Parathyroid adenoma (tissue), 2 donors: ENCODE results near the gene SETSIP.

Experiments used
- H2AFZ ChIP-seq: fragments of 300-600 bp; sonication (generic); one replicate; pipeline ENCODE4 v1.7.0; 2017; ENCODE audit warnings: antibody characterized with exemption, mild to moderate bottlenecking
- H3K27ac ChIP-seq: fragments of 300-600 bp; sonication (generic); one replicate; pipeline ENCODE4 v1.7.0; 2017
- H3K27me3 ChIP-seq: fragments of 300-600 bp; sonication (generic); one replicate; pipeline ENCODE4 v1.7.0; 2017; ENCODE audit warnings: low read length; ENCODE audit not compliant: control insufficient read depth, insufficient read depth
- H3K36me3 ChIP-seq: fragments of 300-600 bp; sonication (generic); one replicate; pipeline ENCODE4 v1.7.0; 2017; ENCODE audit warnings: low read length; ENCODE audit not compliant: control insufficient read depth, insufficient read depth
- H3K4me1 ChIP-seq: fragments of 300-600 bp; sonication (generic); one replicate; pipeline ENCODE4 v1.7.0; 2017; ENCODE audit warnings: control low read depth
- H3K4me2 ChIP-seq: fragments of 300-600 bp; sonication (generic); one replicate; pipeline ENCODE4 v1.7.0; 2017; ENCODE audit warnings: low read length
- H3K4me3 ChIP-seq: fragments of 300-600 bp; sonication (generic); one replicate; pipeline ENCODE4 v1.7.0; 2017; ENCODE audit warnings: low read depth, low read length
- H3K79me2 ChIP-seq: fragments of 300-600 bp; sonication (generic); one replicate; pipeline ENCODE4 v1.7.0; 2017; ENCODE audit warnings: control low read depth
- H3K9ac ChIP-seq: fragments of 300-600 bp; sonication (generic); one replicate; pipeline ENCODE4 v1.7.0; 2017; ENCODE audit warnings: mild to moderate bottlenecking
- H3K9me3 ChIP-seq: fragments of 300-600 bp; sonication (generic); one replicate; pipeline ENCODE4 v1.7.0; 2017; ENCODE audit warnings: low read length; ENCODE audit not compliant: control insufficient read depth
- TF ChIP-seq, protein P1 (sequence below): fragments of 300-600 bp; sonication (generic); IDR thresholded peaks from one replicate; pipeline ENCODE4 v1.7.0; 2017; ENCODE audit warnings: antibody characterized with exemption, mild to moderate bottlenecking
- donor health status: primary hyperparathyroidism.

SETSIP gene

GRCh38 chr1:92075311-92075710, at the start of gene SETSIP:
Gene SETSIP, minus strand, starts transcription at chr1:92075411. Its CDS starts 0 bp downstream, at chr1:92075411.
- H3K9ac ChIP-seq = no peak within 1 kb of the TSS
- no peak within 1 kb of the TSS for H3K4me2 ChIP-seq
- H3K4me1 ChIP-seq = no peaks in the 10 kb centered on the region
- no peaks in the 10 kb centered on the region for H3K9me3 ChIP-seq
- no peaks in the 10 kb centered on the region for H3K36me3 ChIP-seq
- H3K27me3 ChIP-seq = no peaks in the 10 kb centered on the region
- TF ChIP-seq, protein P1, sequence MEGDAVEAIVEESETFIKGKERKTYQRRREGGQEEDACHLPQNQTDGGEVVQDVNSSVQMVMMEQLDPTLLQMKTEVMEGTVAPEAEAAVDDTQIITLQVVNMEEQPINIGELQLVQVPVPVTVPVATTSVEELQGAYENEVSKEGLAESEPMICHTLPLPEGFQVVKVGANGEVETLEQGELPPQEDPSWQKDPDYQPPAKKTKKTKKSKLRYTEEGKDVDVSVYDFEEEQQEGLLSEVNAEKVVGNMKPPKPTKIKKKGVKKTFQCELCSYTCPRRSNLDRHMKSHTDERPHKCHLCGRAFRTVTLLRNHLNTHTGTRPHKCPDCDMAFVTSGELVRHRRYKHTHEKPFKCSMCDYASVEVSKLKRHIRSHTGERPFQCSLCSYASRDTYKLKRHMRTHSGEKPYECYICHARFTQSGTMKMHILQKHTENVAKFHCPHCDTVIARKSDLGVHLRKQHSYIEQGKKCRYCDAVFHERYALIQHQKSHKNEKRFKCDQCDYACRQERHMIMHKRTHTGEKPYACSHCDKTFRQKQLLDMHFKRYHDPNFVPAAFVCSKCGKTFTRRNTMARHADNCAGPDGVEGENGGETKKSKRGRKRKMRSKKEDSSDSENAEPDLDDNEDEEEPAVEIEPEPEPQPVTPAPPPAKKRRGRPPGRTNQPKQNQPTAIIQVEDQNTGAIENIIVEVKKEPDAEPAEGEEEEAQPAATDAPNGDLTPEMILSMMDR = no peak
- no peak within 1 kb of the TSS for H3K4me3 ChIP-seq
- H2AFZ ChIP-seq = no peak within 1 kb of the TSS
- H3K79me2 ChIP-seq = no peaks in the 10 kb centered on the region
- no peak within 1 kb of the TSS for H3K27ac ChIP-seq

DNA sequence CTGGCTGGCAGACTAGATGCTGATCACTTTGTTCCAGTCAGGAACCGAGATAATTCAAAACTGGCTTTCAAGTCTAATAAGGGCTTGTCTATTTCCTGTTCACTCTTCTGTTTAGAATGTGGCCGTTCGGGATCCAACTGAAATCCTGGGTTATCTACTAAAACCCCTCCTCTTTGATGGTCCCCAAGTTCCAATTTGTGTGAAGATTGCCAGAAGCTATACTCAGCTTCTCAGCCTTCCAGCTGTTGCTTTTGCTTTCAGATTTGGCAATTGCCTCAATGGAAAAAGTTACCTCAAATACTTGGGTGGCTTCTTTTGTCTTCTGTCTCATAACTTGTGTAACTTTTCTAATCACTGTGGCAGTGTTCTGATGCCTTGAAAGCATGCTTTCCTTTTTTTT, 48.7 kb upstream of the SETSIP start:
- Histone ChIP-seq H2AFZ (no peak overlapping the region), H3K4me2 (no peak overlapping the region), H3K4me1 (no peaks in the 10 kb centered on the region), H3K27me3 (no peaks in the 10 kb centered on the region), H3K27ac (no peak overlapping the region), H3K4me3 (no peak overlapping the region), H3K9ac (no peak overlapping the region), H3K36me3 (no peaks in the 10 kb centered on the region), H3K79me2 (no peaks in the 10 kb centered on the region), H3K9me3 (no peaks in the 10 kb centered on the region)
- TF ChIP-seq, protein P1 = no peak

GRCh38 chr1:92118826-92119225, 43.6 kb upstream of the SETSIP start:
- no peak overlapping the region for H3K4me3 ChIP-seq
- no peak overlapping the region for H3K27ac ChIP-seq
- H3K27me3 ChIP-seq = no peaks in the 10 kb centered on the region
- no peaks in the 10 kb centered on the region for H3K79me2 ChIP-seq
- H3K4me2 ChIP-seq = no peak overlapping the region
- no peaks in the 10 kb centered on the region for H3K9me3 ChIP-seq
- no peaks in the 10 kb centered on the region for H3K4me1 ChIP-seq
- no peaks in the 10 kb centered on the region for H3K36me3 ChIP-seq
- TF ChIP-seq, protein P1 = no peak
- no peak overlapping the region for H3K9ac ChIP-seq
- H2AFZ ChIP-seq = no peak overlapping the region

- H3K4me3 ChIP-seq = no peak overlapping the region
- H3K27me3 ChIP-seq = no peaks in the 10 kb centered on the region
- H3K4me1 ChIP-seq = no peaks in the 10 kb centered on the region
- H3K27ac ChIP-seq = no peak overlapping the region
- H3K9ac ChIP-seq = no peak overlapping the region
- H3K9me3 ChIP-seq = no peaks in the 10 kb centered on the region
- H2AFZ ChIP-seq = no peak overlapping the region
- no peaks in the 10 kb centered on the region for H3K36me3 ChIP-seq
- no peak overlapping the region for H3K4me2 ChIP-seq
- TF ChIP-seq, protein P1 = no peak
- H3K79me2 ChIP-seq = no peaks in the 10 kb centered on the region
Observed at GRCh38 chr1:92117526-92117925, 42.3 kb upstream of the SETSIP start.

DNA sequence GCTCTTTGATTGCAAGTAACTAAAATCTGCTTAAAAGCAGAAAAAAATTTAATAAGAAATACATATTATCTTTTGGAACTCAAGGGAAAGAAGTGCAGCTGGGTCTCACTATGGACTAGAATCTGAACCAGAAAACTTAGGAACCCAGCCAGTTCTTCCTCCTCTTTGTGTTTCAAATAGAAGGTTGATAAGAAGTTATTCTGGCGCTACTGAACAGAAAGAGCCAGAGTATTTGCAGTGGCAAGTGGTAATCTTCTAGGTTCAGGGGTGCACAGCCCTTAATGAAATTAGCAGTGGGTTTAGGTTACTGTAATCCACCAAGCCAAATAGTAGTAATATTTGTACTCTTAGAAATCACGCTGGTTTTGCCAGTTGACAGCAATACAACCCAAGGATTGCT, 33.4 kb upstream of the SETSIP start:
- H3K9me3 ChIP-seq = no peaks in the 10 kb centered on the region
- TF ChIP-seq, protein P1 = no peak
- no peak overlapping the region for H3K9ac ChIP-seq
- H3K4me3 ChIP-seq = no peak overlapping the region
- H3K4me1 ChIP-seq = no peaks in the 10 kb centered on the region
- H2AFZ ChIP-seq = no peak overlapping the region
- no peaks in the 10 kb centered on the region for H3K36me3 ChIP-seq
- H3K27ac ChIP-seq = no peak overlapping the region
- H3K27me3 ChIP-seq = no peaks in the 10 kb centered on the region
- H3K4me2 ChIP-seq = no peak overlapping the region
- H3K79me2 ChIP-seq = no peaks in the 10 kb centered on the region
